GM19025 (cell line): Measurements from ENCODE around the gene C9orf57.
"Not testable (repeated sequence)": the region's sequence is repeated elsewhere in the genome, so short reads cannot be mapped to it uniquely, and the experiment has no call there.

Source experiments
- ATAC-seq: cut with Tn5 transposase; IDR thresholded peaks from one replicate; pipeline ENCODE4 v1.9.1; 2021; ENCODE audit warnings: mild to moderate bottlenecking, low read depth, moderate library complexity; ENCODE audit not compliant: unreplicated experiment

Gene C9orf57, protein sequence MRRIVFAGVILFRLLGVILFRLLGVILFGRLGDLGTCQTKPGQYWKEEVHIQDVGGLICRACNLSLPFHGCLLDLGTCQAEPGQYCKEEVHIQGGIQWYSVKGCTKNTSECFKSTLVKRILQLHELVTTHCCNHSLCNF

DNA sequence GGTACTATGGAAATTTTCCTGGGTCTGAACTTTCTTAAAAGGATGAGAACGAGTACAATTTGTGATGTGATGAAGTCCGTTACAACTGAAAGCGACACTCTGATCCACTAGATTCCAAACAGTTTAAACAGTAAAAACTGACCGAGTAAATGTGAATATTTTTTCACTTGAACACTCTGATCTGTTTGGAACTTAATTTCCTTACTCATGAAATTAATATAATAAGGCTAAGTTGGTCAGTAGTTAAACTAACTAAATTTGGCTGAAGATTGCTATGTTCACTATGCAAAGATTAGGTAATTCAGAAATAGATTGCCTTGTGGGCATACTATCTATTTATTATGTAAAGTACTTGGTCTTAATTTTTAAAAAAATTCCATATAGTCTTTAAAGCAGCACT lies at the start of gene C9orf57:
Gene C9orf57 (minus strand): TSS at position 101 of the 400 bp plus-strand sequence. CDS start 1,282 bp downstream, outside the sequence.
- ATAC-seq = no peak

- ATAC-seq = no peak
Measured at GRCh38 chr9:72102520-72102919, 42.1 kb upstream of the C9orf57 start.

- ATAC-seq = not testable (repeated sequence)
Measured at GRCh38 chr9:72095520-72095919, 35.1 kb upstream of the C9orf57 start.

DNA sequence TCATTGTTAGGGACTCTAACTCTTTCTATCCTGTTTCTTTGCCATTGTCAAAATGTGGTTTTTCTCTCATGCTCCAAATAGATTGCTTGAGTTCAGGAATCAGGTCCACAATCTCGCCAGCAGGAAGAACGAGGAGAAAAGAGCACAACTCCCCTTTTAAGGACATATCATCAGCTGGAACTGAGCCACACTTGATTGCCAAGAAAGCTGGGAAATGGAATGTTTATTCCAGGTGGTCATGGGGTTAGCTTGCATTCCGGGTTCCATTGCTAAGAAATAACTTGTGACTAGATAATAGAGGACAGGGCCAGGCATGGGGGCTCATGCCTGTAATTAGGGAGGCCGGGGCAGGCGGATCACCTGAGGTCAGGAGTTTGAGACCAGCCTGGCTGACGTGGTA lies 32.4 kb upstream of the C9orf57 start:
- no peak for ATAC-seq

- no peak for ATAC-seq
Measured at GRCh38 chr9:72089451-72090130, 29.2 kb upstream of the C9orf57 start.

GRCh38 chr9:72082536-72082935 lies 22.1 kb upstream of the C9orf57 start:
- ATAC-seq = no peak

GRCh38 chr9:72074666-72075065 lies 14.3 kb upstream of the C9orf57 start:
- ATAC-seq = not testable (repeated sequence)

DNA sequence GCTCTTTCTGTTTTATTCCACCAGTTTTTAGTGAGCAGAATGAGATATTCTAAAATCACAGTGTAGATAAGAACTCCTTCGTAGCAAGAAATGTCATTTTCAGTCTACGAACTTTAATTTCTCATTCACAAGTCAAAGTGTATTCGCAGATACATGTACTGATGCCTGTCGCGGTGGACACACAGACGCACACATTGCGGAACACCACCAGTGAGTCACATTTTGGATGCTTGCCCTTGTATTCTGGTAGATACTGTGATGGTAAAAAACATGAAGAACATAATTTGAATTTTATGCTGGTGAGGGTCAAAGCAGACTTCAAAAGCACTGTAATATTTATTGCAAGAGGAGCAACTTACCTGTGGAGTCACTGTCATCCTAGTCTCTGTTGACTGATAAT lies 4.7 kb upstream of the C9orf57 start:
- no peak for ATAC-seq

- ATAC-seq = no peak
Measured at GRCh38 chr9:72052122-72052521, 8.3 kb downstream of the C9orf57 start.

GRCh38 chr9:72048850-72049249 lies 11.6 kb downstream of the C9orf57 start:
- ATAC-seq = no peak

- no peak for ATAC-seq
Measured at GRCh38 chr9:72046630-72047456, 13.6 kb downstream of the C9orf57 start.

GRCh38 chr9:72044095-72044494 lies 16.3 kb downstream of the C9orf57 start:
- ATAC-seq = no peak

GRCh38 chr9:72043576-72043975 lies 16.8 kb downstream of the C9orf57 start:
- no peak for ATAC-seq

DNA sequence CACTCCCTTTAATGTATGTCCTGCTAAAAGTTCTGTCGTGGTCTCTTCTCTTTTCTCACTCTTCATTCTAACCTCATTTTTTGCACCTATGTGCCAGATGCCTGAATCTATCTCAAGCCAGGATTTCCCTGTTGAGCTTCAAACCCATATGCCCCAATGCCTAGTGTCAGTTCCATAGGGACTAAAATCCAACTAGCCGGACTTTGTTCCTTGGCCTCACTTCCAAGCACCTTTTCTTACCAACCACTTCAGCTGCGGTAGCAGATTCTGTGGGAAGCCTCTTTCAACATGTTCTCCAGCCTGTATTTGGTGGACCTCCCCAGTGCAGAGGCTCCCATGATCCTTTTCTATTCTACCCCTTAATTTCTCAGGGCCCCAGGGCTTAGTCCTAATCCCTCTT lies 17.5 kb downstream of the C9orf57 start:
- no peak for ATAC-seq

DNA sequence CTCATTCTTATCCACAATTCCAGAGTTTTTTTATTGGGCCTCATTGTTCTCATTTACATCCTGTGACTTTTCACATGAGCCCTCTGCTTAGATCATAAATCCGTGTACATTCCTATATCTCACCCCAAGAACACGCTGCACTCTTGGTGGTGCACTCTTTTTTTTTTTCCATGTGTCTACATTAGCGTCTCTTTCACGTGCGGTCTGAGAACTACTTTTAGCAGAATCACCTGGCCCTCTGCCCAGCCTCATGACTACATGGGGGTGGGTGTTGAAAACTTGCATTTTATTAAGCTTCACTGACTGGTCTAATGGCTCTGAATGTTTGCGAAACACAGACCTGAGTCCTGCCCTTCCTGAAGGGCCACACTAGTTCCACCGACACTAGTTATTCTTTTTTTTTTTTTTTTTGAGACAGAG lies 18.6 kb downstream of the C9orf57 start:
- no peak for ATAC-seq

DNA sequence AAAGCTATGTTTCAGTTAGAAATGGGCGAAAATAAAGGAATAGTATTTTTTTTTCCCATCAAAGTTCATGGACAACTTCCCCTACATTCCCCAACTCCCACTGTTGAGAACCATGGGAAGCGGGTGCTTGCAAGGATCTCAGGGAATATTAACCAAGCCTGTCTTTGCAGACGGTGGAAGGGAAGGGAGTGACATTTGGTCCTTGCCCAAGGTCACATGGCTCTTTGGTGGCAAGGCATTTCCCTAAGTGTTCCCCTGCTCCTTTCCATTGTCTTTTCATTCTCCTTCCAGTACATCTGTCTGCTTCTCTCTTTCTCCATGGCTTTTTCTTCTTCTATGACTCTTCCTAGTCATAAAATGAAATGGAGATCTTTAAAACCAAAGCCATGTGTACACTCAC lies 19.0 kb downstream of the C9orf57 start:
- no peak for ATAC-seq

DNA sequence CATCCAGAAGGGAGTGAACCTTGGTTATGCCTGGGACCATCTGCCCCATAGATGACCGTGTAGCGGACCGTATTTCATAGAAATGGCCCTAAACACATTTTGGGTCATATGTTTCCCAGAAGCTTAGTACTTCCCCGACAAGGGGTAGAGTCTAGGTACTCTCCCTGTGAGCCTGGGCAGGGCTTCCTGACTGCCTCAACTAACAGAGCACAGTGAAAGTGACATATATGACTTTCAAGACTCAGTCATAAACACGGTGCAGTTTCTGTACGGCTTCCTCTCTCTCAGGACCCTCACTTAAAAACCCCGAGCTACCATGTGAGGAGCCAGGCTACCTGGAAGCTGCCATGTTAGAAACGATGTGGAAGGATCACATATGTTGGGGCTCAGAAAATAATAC lies 20.9 kb downstream of the C9orf57 start:
- peak; percentile 42 for ATAC-seq

DNA sequence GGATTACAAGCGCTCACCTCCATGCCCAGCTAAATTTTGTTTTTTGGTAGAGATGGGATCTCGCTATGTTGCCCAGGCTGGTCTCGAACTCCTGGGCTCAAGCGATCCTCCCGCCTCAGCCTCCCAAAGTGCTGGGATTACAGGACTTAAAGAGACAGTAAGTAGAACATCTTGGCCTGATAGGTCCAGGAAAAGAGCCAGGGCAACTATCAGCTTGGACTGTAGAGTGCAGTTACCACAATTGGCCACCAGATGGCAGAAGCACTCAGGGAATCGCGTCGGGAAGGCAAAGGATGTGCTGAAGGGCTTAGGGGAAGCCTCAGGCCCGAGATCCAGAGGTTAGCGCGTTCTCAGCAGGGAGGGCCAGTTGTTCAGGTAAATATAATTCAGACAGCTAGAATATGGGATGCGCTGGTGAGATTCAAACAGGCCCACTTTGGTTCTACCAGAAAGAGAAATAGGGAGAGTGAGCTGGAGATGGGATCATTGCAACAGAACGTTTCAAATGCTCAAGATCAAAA lies 21.5 kb downstream of the C9orf57 start:
- peak; percentile 62 for ATAC-seq

- ATAC-seq = no peak
Measured at GRCh38 chr9:72038408-72038807, 22.0 kb downstream of the C9orf57 start.

DNA sequence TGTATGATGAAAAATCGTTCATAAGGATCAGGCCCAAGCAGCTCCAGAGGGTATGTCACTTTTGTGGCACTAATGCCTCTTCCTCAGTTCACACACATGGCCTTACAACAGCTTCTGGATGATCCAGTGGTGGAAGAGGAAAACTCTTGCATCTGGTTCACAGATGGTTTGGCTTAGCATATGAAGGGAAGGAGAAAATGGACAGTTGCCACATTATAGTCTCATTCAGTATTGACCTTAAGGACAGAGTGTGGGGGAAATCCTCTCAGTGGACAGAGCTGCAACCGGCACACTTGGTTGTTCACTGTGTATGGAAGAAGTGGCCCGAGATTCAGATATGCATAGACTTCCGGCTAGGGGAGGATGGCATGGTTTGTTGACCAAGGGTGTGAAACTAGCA lies 22.8 kb downstream of the C9orf57 start:
- ATAC-seq = no peak

DNA sequence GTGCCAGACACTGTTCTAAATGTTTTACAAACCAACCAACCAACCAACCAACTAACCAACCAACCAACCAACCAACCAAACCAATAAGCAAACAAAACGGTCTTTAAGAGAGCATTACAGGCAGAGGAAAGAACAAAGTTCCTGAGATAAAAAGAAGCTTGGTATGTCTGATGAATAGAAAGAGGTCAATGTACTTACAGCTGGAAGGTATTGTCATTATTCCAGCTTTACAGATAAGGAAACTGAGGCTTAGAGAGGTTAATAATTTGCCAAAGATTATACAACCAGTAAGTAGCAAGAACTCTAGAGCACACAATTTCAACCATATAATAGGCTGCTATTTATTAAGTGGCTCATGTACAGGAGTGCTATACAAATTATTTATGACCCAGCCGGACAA lies 29.6 kb downstream of the C9orf57 start:
- ATAC-seq = no peak
